ENCODE results near the gene SCGB1A1.

DNA sequence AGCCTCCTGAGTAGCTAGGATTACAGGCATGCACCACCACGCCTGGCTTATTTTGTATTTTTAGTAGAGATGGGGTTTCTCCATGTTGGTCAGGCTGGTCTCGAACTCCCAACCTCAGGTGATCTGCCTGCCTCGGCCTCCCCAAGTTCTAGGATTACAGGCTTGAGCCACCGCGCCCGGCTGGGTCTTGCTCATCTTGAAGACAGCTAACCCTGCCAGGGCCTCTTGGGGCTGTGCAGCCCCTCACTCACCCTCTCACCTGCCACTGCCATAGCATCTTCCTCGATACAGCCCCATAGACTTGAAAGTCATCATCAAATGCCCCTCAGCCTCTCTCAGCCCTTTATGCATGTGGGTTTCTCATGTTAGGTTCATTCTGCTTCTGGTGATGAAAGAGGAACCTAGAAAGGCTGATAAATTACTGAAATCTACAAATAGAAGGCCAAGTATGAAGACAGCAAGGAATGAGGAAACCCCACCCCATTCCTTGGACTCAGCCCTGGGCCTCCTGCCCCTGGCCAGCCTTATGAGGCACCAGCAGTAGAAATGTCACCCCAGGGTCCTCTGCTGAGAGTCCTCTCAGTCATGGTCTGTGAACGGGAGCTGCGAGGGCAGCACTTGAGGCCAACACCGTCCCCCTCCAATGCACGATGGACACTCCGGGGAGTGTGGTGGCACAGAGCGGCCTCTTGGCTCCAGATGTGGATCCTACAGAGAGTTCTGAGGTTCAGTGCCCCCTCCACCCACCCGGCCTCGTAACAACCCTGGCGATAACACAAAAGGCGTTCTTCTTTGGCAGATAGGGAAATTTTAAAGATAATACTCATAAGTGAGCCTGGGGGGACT is 24.8 kb downstream of the SCGB1A1 start:
- TF ChIP-seq, protein P1, sequence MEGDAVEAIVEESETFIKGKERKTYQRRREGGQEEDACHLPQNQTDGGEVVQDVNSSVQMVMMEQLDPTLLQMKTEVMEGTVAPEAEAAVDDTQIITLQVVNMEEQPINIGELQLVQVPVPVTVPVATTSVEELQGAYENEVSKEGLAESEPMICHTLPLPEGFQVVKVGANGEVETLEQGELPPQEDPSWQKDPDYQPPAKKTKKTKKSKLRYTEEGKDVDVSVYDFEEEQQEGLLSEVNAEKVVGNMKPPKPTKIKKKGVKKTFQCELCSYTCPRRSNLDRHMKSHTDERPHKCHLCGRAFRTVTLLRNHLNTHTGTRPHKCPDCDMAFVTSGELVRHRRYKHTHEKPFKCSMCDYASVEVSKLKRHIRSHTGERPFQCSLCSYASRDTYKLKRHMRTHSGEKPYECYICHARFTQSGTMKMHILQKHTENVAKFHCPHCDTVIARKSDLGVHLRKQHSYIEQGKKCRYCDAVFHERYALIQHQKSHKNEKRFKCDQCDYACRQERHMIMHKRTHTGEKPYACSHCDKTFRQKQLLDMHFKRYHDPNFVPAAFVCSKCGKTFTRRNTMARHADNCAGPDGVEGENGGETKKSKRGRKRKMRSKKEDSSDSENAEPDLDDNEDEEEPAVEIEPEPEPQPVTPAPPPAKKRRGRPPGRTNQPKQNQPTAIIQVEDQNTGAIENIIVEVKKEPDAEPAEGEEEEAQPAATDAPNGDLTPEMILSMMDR (IDR thresholded peaks at IDR 0.05): no peak
- no peak for TF ChIP-seq POLR2A (IDR thresholded peaks at IDR 0.05)
